HT-29 (cell line): ENCODE measurements around the gene MRPS9. TPM values are rescaled to one million over a fixed set of nuclear protein-coding genes. Genes with fewer than 3 reads are reported as not detected.

Experiments used
- DNase-seq: peaks from one replicate; pipeline ENCODE4 v3.0.0-alpha.2; 2015; ENCODE audit warnings: low spot score
- total RNA-seq: library from RNA; depleted of rRNA; stranded (reverse); fragments of >200 nt; shearing (Covaris generic); gene quantifications from 2 replicates; pipeline ENCODE4 v1.2.3, GENCODE V29; 2014; rRNA removed

The MRPS9 gene
- total RNA-seq, result 24.8 and 25.4 TPM in 2 replicates

DNA sequence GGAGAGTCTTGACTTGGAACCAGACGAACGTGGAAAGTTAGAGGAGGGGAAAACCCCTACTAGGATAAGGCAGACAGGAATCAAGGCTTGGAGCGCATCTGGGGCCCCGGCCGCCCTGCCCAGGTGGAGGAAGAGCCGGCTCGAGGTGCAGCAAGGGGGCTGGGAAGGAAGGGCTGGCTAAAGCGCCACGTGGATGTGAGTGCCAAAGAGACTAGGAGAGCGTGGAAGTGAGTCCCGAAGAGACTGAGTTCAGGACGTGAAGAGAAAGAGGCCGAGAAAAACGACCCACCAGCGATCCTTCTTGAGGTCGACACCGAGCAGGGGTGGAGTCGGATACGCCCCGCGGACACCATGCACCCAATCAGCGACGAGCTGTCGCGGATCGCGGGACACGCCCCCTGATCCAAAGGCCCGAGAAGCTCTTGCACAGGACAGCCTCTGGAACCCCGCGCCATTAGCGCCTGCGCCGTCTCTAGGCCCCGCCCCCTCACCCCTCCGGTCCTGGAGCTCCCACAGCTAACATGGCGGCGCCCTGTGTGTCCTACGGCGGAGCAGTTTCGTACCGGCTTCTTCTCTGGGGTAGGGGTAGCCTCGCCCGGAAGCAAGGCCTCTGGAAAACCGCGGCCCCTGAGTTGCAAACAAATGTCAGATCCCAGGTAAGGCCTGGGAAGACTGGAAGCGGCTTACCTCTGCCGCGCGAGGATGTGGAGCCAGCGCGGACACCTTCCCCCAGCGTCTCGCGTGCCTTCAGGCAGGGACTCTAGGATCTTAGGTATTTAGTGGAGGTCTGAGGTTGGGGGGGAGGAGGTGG lies at the start of gene MRPS9:
MRPS9 (plus strand) TSS at position 498 of the 811 bp plus-strand sequence; CDS start at position 522, 24 bp downstream.
- peak; percentile 97 for DNase-seq

DNA sequence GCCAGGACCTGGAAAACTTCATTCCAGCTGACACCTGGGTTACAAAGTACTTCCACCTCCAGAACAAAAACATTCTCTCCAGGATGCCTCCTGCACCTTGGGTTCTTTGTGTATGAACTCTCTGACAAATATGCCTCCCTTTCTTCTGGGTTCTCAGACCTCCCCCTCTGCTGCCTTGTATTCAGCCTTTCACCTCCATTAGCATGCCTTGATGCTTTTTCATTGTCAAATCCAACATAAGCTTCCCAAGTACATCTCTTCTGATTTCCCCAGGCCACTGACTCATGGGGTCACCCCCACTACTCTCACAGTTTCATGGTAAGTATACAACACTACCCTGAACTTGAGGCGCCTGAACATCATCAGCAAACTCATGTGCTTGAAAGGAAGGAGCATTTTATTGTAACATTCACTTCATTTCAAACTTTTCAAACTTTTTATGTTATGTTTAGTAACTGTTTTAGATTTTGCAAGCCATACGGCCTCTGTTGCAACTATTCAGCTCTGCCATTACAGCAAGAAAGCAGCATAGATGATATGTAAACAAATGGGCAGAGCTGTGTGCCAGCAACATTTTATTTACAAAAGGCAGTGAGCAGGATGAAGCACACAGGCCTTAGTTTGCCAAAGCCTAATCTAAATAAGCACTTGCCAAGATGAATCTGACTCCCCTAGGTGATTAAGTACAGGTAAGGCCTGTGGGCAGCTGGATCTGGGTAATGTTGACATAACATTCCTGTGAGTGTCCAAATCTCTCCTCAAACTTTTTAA lies 32.5 kb upstream of the MRPS9 start:
- no peak for DNase-seq

GRCh38 chr2:105007367-105007766 lies 30.5 kb upstream of the MRPS9 start:
- DNase-seq, result no peak

DNA sequence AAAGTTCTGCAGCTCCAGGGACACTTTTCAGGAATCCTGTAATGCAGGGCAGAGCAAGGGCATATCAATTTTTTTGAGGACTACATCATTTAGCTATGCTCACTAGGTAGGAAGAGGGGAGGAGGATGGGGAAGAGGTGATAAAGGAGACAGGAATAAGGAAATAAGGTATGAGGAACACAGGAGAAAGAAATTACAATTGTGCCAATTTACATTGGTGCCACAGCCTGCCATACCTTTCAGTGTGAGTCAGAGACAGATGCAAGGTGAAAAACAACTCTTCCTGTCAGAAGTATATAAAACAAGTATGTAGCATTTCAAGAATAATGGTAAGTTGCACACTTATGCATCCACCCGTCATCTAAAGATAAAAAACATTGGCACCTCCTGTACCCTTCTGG lies 5.4 kb upstream of the MRPS9 start:
- DNase-seq, result no peak

DNA sequence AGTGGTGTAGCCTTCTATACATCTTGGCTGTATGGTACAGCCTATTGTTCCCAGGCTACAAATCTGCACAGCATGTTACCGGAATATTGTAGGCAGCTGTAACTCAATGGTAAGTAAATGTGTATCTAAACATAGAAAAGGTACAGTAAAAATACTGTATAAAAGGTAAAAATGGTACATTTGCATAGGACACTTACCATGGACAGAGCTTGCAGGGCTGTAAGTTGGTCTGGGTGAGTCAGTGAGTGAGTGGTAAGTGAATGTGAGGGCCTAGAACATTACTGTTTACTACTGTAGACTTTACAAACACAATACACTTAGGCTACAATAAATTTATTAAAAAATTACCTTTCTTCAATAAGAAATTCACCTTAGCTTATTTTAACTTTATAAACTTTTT lies 3.7 kb upstream of the MRPS9 start:
- no peak for DNase-seq

DNA sequence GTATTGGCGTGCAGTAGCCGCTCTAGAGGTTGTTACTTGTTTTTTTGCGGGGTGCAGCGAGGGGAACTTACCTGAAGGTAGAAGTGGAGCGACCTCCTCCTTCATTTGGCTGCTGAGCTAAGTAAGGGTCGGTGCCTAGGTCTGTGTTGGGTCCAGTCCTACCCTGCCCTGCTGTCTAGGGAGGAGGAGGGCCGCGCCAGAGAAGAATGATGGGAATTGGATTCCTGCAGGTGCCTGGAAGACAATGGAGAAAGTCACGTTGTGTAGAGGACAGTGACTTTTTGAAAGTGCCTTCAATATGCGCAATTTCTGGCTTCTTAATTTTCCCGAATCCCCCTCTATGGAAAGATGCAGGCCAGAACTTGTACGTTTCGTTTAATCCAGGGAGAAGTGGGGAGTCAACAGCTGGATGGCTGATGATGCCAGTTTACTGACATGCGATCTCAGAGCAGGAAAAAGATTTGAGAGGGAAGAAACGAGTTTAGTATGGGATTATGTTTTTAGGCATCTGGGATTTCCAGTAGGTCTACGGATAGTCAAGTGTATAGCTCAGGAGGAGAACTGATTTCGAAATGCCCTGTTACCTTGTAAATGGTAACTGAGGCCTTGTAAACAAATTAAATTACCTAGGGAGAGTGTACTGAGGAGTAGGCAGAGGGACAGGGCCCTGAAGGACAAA lies 653 bp downstream of the MRPS9 start:
- no peak for DNase-seq

GRCh38 chr2:105039559-105039958 lies 1.7 kb downstream of the MRPS9 start:
- DNase-seq, result no peak

GRCh38 chr2:105042189-105042588 lies 4.3 kb downstream of the MRPS9 start:
- no peak for DNase-seq

DNA sequence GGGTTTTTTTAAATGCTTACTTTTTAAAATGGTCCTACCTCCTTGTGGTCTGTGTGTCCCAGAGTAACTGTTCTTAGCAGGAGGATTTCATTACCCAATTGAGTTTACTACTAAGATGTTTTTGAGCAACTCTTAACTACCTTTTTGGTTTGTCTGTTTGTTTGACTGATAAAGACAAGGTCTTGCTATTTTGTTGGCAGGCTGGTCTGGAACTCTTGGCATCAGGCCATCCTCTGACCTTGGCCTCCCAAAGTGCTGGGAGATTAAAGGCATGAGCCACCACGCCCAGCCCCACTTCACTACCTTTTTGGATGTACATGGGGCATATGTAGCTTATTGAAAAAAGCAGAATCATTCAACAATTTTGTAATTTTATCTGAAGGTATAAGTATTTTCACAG lies 14.9 kb downstream of the MRPS9 start:
- no peak for DNase-seq

DNA sequence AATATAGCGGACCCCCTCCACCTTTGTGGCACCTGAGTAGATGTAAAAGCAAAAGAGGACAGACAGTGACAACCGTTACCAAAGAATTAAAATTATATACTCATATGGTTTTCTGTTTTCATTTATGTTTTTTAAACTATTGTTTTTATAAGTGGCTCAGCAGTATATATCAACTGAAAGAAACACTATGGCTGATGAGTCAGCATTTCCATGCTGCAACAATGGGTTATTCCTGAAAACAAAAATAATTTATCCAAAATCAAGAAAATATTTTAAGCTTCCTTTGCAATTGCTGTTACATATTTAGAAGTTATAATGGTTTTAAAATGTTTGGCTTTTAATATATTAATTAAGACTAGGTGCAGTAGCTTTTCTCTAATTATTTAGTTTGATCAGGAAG lies 17.7 kb downstream of the MRPS9 start:
- no peak for DNase-seq

- DNase-seq, result no peak
Observed at GRCh38 chr2:105056245-105056644, 18.4 kb downstream of the MRPS9 start.

GRCh38 chr2:105057005-105057404 lies 19.1 kb downstream of the MRPS9 start:
- no peak for DNase-seq

DNA sequence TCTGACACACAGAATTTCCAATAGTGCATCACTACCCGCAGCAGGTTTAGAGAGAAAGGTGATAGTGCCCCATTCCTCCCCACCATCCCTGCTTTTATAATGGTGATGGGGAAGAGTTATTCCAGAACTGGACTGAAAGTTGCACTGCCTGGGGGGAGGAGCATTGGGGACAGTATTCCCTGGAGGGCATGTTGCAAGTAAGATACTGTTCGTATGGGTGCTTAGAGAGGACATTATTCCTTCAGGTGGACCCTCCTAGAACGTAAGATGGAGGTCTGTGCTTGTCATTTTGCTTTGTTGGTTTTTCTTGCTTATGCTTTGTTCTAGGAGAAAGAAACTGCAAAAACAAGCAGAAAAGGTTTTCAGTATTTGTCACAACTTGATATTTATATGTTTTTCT lies 23.7 kb downstream of the MRPS9 start:
- DNase-seq, result no peak

GRCh38 chr2:105062158-105062557 lies 24.3 kb downstream of the MRPS9 start:
- DNase-seq, result no peak

DNA sequence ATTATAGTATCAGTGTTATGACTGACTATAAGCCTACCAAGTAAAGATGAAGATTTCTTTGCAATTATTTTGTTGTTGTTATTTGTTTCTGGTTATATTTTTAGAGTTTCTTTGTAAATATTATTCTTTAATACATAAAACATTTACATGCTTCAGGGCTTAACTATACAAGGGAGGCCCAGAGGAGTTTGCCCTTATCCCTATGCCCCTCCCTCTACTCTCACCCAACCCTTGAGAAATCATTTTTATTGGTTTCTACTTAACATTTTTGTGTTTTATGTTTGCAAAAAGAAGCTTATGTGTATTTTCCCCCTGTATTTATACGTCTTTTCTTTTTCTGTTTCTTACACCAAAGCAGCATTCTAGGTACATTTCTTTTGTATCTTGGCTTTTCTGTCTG lies 30.5 kb downstream of the MRPS9 start:
- DNase-seq, result no peak

GRCh38 chr2:105068875-105069274 lies 31.0 kb downstream of the MRPS9 start:
- DNase-seq, result no peak

GRCh38 chr2:105070010-105070865 lies 32.4 kb downstream of the MRPS9 start:
- no peak for DNase-seq

DNA sequence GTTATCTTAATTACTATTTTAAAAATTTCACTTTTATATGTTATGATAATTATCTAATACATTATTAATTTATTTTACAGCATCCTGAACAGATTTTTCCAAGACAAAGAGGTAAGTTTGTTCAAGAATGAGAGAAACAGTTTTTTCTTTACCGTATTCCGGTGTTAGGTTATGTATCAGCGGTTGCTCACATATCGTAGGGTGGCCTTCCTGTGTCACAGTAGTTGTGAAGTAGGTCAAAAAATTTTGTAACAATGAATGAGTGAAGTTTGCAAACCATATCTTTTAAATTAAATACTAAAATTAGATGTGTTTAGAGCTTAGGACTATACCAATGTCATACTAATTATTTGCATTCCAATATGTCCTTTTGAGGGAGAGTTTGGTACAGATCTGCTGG lies 33.5 kb downstream of the MRPS9 start:
- DNase-seq, result no peak

- no peak for DNase-seq
Observed at GRCh38 chr2:105072039-105072438, 34.2 kb downstream of the MRPS9 start.

GRCh38 chr2:105073591-105073990 lies 35.7 kb downstream of the MRPS9 start:
- DNase-seq, result no peak

DNA sequence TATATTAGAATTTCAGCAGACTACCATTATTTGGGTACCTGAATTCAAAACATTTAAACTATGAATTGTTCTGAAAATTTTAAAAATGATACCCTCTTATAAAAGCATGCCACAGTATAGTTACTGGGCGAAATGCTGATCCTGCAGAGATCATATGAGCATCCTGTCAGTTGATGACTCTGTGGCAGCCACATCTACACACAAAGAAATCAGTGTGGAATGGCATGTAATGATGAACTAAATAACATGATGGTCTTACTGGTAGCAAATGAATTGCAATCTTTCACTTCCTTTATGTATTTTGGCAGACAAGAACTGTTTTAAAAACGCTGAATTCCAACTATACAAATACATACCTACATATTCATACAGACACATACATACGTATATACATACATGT lies 38.3 kb downstream of the MRPS9 start:
- no peak for DNase-seq
